SIG-M5 treated with dmso at 0.1 percent for 504 hours (cell line): ENCODE data around the gene COL11A1.
A peak's percentile ranks its signal among the peaks of the same experiment; 100 is the strongest.
"Not testable (repeated sequence)": the region's sequence is repeated elsewhere in the genome, so short reads cannot be mapped to it uniquely, and the experiment has no call there.

ENCODE experiments used
- DNase-seq: peaks from one replicate; lab custom pipeline; 2025; ENCODE audit not compliant: unreplicated experiment; lab: John Stamatoyannopoulos, UW

COL11A1 gene

GRCh38 chr1:103084181-103084580 is 24.1 kb downstream of the COL11A1 start:
- DNase-seq = no peak

- DNase-seq = no peak
These were observed 32.9 kb downstream of the COL11A1 start for GRCh38 chr1:103075316-103076000.

GRCh38 chr1:103074224-103074623 is 34.1 kb downstream of the COL11A1 start:
- DNase-seq = no peak

- DNase-seq = no peak
These were observed 39.1 kb downstream of the COL11A1 start for GRCh38 chr1:103069201-103069600.

GRCh38 chr1:103063921-103064320 is 44.4 kb downstream of the COL11A1 start:
- no peak for DNase-seq

- no peak for DNase-seq
These were observed 49.9 kb downstream of the COL11A1 start for GRCh38 chr1:103058391-103058790.

- no peak for DNase-seq
These were observed 51.9 kb downstream of the COL11A1 start for GRCh38 chr1:103056423-103056822.

GRCh38 chr1:103028110-103028509 is 80.2 kb downstream of the COL11A1 start:
- DNase-seq = not testable (repeated sequence)

GRCh38 chr1:103025858-103026409 is 82.4 kb downstream of the COL11A1 start:
- no peak for DNase-seq

GRCh38 chr1:103024051-103024450 is 84.3 kb downstream of the COL11A1 start:
- DNase-seq = no peak

- no peak for DNase-seq
These were observed 106.3 kb downstream of the COL11A1 start for GRCh38 chr1:103002005-103002404.

- DNase-seq = no peak
These were observed 129.4 kb downstream of the COL11A1 start for GRCh38 chr1:102978874-102979273.

- DNase-seq = no peak
These were observed 131.0 kb downstream of the COL11A1 start for GRCh38 chr1:102977292-102977691.

- peak; percentile 58 for DNase-seq
These were observed 137.7 kb downstream of the COL11A1 start for GRCh38 chr1:102970496-102971078.

- no peak for DNase-seq
These were observed 140.5 kb downstream of the COL11A1 start for GRCh38 chr1:102967786-102968185.

GRCh38 chr1:102961549-102961948 is 146.8 kb downstream of the COL11A1 start:
- DNase-seq = no peak

GRCh38 chr1:102954576-102954975 is 153.7 kb downstream of the COL11A1 start:
- DNase-seq = no peak

- DNase-seq = no peak
These were observed 155.9 kb downstream of the COL11A1 start for GRCh38 chr1:102952400-102952799.

- no peak for DNase-seq
These were observed 166.0 kb downstream of the COL11A1 start for GRCh38 chr1:102942324-102942723.

- no peak for DNase-seq
These were observed 166.9 kb downstream of the COL11A1 start for GRCh38 chr1:102941366-102941947.

- DNase-seq = no peak
These were observed 170.9 kb downstream of the COL11A1 start for GRCh38 chr1:102937401-102937800.

- not testable (repeated sequence) for DNase-seq
These were observed 175.0 kb downstream of the COL11A1 start for GRCh38 chr1:102933362-102933761.
